ENCODE measurements around the gene CYFIP1. TPM values are rescaled to one million over a fixed set of nuclear protein-coding genes. Genes with fewer than 3 reads are reported as not detected.

Gene CYFIP1
- total RNA-seq, 1 experiment from 2014 or later = 143 TPM

DNA sequence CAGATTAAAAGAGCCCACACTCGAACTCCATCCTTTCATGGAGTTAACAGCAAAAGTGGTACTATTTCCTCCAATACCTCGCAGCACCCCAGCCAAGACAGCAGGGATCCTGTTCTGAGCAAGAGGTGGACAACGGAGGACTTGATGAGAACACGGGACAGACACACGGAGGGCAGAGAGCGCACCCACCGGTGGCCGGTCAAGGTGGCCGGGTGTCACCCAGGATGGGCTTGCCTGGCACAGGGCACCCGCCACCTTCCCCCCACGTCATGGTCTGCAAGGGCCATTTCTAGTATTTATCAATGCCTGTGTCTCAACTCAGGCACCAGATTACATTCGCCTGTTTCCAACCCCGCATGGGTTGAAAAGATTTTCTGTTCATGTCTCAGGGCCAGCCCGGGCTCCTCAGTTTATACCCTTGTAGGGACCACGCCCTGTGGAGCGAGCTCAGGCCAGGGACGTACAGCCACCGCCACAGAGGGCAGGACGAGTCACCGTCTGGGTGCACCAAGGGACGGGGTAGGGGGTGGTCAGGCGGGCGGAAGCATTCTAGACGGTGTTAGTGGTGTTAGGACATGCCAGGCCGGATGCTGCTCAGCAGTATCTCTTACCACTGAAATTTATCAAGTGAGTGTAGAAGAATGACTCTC, 64.2 kb downstream of the CYFIP1 start:
- 0 out of 2 replicates have a peak overlapping the region, but pooled peaks have one; percentile 17 for H3K4me2 ChIP-seq (ENCODE audit: low read length)
- H4K20me1 ChIP-seq (ENCODE audit: insufficient read depth) = no peaks in the 10 kb centered on the region
- H3K27ac ChIP-seq (ENCODE audit: low read depth, low read length) = no peak overlapping the region
- H3K27me3 ChIP-seq (ENCODE audit: insufficient read depth, low read length) = no peaks in the 10 kb centered on the region
- BruUV-seq (replicated peaks) = no TSS peak
- H3K9me3 ChIP-seq (ENCODE audit: control insufficient read depth in 1 of 2, insufficient read depth in 1 of 2, low read depth in 1 of 2, low read length in 2 of 2) = no peaks in the 10 kb centered on the region
- peaks cover 15 to 46% of the 10 kb centered on the region in 2 experiments for H3K4me1 ChIP-seq (ENCODE audit: control insufficient read depth in 1 of 2, insufficient read depth in 2 of 2, low read length in 2 of 2)
- TF ChIP-seq ELF1 (IDR thresholded peaks at IDR 0.05; ENCODE audit: borderline replicate concordance, low read depth) (no peak), POLR2A (IDR thresholded peaks at IDR 0.05; ENCODE audit: borderline replicate concordance, extremely low read depth, insufficient read depth, insufficient read length) (no peak), SRF (IDR thresholded peaks at IDR 0.05; ENCODE audit: low read depth) (no peak), SIN3A (IDR thresholded peaks at IDR 0.05; ENCODE audit: low read depth) (no peak), TCF7L2 (IDR thresholded peaks at IDR 0.05; ENCODE audit: borderline replicate concordance, extremely low read depth, insufficient read depth, insufficient read length) (no peak), ZNF274 (IDR thresholded peaks at IDR 0.05; ENCODE audit: low read depth, low read length) (no peak), CEBPB (IDR thresholded peaks at IDR 0.05; ENCODE audit: low read depth) (no peak), POLR2AphosphoS5 (IDR thresholded peaks at IDR 0.05; ENCODE audit: low read depth, low read length) (no peak), SP1 (IDR thresholded peaks at IDR 0.05; ENCODE audit: low read depth) (no peak), CBX3 (IDR thresholded peaks at IDR 0.05; ENCODE audit: low read depth) (no peak), ZFX (IDR thresholded peaks at IDR 0.05) (no peak)
- TF ChIP-seq, protein P1, sequence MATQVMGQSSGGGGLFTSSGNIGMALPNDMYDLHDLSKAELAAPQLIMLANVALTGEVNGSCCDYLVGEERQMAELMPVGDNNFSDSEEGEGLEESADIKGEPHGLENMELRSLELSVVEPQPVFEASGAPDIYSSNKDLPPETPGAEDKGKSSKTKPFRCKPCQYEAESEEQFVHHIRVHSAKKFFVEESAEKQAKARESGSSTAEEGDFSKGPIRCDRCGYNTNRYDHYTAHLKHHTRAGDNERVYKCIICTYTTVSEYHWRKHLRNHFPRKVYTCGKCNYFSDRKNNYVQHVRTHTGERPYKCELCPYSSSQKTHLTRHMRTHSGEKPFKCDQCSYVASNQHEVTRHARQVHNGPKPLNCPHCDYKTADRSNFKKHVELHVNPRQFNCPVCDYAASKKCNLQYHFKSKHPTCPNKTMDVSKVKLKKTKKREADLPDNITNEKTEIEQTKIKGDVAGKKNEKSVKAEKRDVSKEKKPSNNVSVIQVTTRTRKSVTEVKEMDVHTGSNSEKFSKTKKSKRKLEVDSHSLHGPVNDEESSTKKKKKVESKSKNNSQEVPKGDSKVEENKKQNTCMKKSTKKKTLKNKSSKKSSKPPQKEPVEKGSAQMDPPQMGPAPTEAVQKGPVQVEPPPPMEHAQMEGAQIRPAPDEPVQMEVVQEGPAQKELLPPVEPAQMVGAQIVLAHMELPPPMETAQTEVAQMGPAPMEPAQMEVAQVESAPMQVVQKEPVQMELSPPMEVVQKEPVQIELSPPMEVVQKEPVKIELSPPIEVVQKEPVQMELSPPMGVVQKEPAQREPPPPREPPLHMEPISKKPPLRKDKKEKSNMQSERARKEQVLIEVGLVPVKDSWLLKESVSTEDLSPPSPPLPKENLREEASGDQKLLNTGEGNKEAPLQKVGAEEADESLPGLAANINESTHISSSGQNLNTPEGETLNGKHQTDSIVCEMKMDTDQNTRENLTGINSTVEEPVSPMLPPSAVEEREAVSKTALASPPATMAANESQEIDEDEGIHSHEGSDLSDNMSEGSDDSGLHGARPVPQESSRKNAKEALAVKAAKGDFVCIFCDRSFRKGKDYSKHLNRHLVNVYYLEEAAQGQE (IDR thresholded peaks at IDR 0.05; ENCODE audit: low read depth) = no peak
- ChIA-PET RAD21 (ENCODE audit: low non-redundant PET in 1 of 2, low total read pairs in 2 of 2, uncharacterized antibody in 2 of 2, unreplicated experiment in 2 of 2) (no interaction called here), POLR2A (no interaction called here), CTCF (no interaction called here)
- H2AFZ ChIP-seq (ENCODE audit: low read depth, low read length, poor library complexity, severe bottlenecking) = no peak overlapping the region
- H3K9me2 ChIP-seq (ENCODE audit: insufficient read depth) = no peaks in the 10 kb centered on the region
- intact Hi-C loops (cut with micrococcal nuclease) = no loop called here
- peaks cover 8 to 25% of the 10 kb centered on the region in 2 experiments; a peak in 3 of 4 replicates for H3K36me3 ChIP-seq (ENCODE audit: control insufficient read depth in 1 of 2, insufficient read depth in 2 of 2, low read length in 2 of 2)
- no peaks in the 10 kb centered on the region for H3K79me2 ChIP-seq (ENCODE audit: insufficient read depth, low read length)
- no peak for DNase-seq (ENCODE audit: low read depth, low spot score)
- H3K4me3 ChIP-seq (replicated peaks in 1 of 2; ENCODE audit: low read depth in 1 of 2, low read length in 2 of 2) = no peak overlapping the region
- no peak overlapping the region for H3K9ac ChIP-seq (ENCODE audit: low read length)
- no peak for ATAC-seq

All from HCT116 (cell line).